HepG2 (cell line): ENCODE measurements around the gene ABAT. TPM values are rescaled to one million over a fixed set of nuclear protein-coding genes. Genes with fewer than 3 reads are reported as not detected.

Experiments
- ATAC-seq: fragments of 200-7000 bp; cut with Tn5 transposase; 3 replicates; pipeline ENCODE4 v1.9.1; 2020; ENCODE audit warnings: mild to moderate bottlenecking, moderate library complexity
- BruUV-seq: library from RNA; stranded (reverse); fragments of 400-500 nt; replicated peaks from 2 replicates; lab custom pipeline; 2021; lab: Mats Ljungman, UMichigan
- CTCF ChIA-PET: fragments of 300-600 bp; formaldehyde crosslinking; extraction: SDS; loops from one replicate; lab custom pipeline; 2021; ENCODE audit warnings: low total read pairs, inconsistent platforms, low intra/inter-chr PET ratio; lab: Yijun Ruan, JAX
- POLR2A ChIA-PET: fragments of 350-600 bp; sonication (Branson Sonifier 250); formaldehyde crosslinking; loops from one replicate; lab custom pipeline; 2020; ENCODE audit warnings: antibody characterized with exemption, inconsistent platforms; lab: Yijun Ruan, JAX
- DNase-seq: peaks from one replicate; pipeline ENCODE4 v3.0.0-alpha.2; 2015; ENCODE audit warnings: low spot score
- FAIRE-seq: peaks from 3 replicates; lab custom pipeline; 2011; peaks lifted over from hg19 to GRCh38; lab: Jason Lieb, UNC
- H2AFZ ChIP-seq: one replicate; pipeline ENCODE4 v1.6.1; 2011; ENCODE audit warnings: low read length, inconsistent platforms
- H3K27ac ChIP-seq: fragments of 300-600 bp; 3 replicates; pipeline ENCODE4 v1.8.0; 2011; ENCODE audit warnings: mixed run types, mild to moderate bottlenecking, mixed read lengths, low read length, inconsistent platforms; ENCODE audit not compliant: insufficient read depth; ENCODE audit errors: extremely low read length
- H3K27me3 ChIP-seq, 2 experiments: fragments of 200-600 bp in 1 of 2; 2 replicates in 1 of 2; 3 replicates in 1 of 2; pipeline versions ENCODE4 v1.6.0 to v1.8.0; 2011; ENCODE audit warnings: low read length in 2 of 2, mild to moderate bottlenecking in 2 of 2, moderate library complexity in 2 of 2, inconsistent platforms in 1 of 2; ENCODE audit not compliant: insufficient read depth in 2 of 2, control insufficient read depth in 1 of 2
- H3K36me3 ChIP-seq, 2 experiments: fragments of 200-600 bp in 1 of 2; replicated peaks in 1 of 2; 2 replicates in 1 of 2; 3 replicates in 1 of 2; pipeline versions ENCODE4 v1.5.1 to v1.8.0; 2011; ENCODE audit warnings: low read length in 2 of 2, inconsistent platforms in 1 of 2; ENCODE audit not compliant: insufficient read depth in 2 of 2, control insufficient read depth in 1 of 2
- H3K4me1 ChIP-seq: 2 replicates; pipeline ENCODE4 v1.5.1; 2012; ENCODE audit warnings: low read length, inconsistent platforms; ENCODE audit not compliant: insufficient read depth
- H3K4me2 ChIP-seq: 2 replicates; pipeline ENCODE4 v1.6.0; 2011; ENCODE audit warnings: low read depth, low read length, inconsistent platforms
- H3K4me3 ChIP-seq, 3 experiments: fragments of 200-600 bp in 1 of 3; sonication (generic), shearing (Covaris generic) in 1 of 3; replicated peaks in 1 of 3; 2 replicates each; pipeline ENCODE4 v1.5.1; 2011 to 2016; ENCODE audit warnings: low read length in 3 of 3, inconsistent platforms in 2 of 3, low read depth in 2 of 3, mild to moderate bottlenecking in 2 of 3, control low read depth in 1 of 3, mixed read lengths in 1 of 3; ENCODE audit not compliant: insufficient read depth in 1 of 3
- H3K79me2 ChIP-seq: one replicate; pipeline ENCODE4 v1.6.1; 2011; ENCODE audit warnings: low read length, inconsistent platforms; ENCODE audit not compliant: insufficient read depth
- H3K9ac ChIP-seq: 2 replicates; pipeline ENCODE4 v1.6.0; 2011; ENCODE audit warnings: mild to moderate bottlenecking, low read depth, low read length, inconsistent platforms; ENCODE audit not compliant: insufficient read depth
- H3K9me3 ChIP-seq: 2 replicates; pipeline ENCODE4 v1.5.1; 2012; ENCODE audit warnings: mild to moderate bottlenecking, low read length
- H4K20me1 ChIP-seq: 2 replicates; pipeline ENCODE4 v1.6.0; 2011; ENCODE audit warnings: inconsistent platforms, mild to moderate bottlenecking, low read length, moderate library complexity; ENCODE audit not compliant: insufficient read depth
- FOSL2 ChIP-seq: sonication (generic); formaldehyde crosslinking; IDR thresholded peaks from 2 replicates; pipeline ENCODE4 v1.4.0; 2020; ENCODE audit warnings: missing genetic modification reagents
- FOXP1 ChIP-seq, 2 experiments: fragments of 450-650 bp in 1 of 2; IDR thresholded peaks; 2 replicates each; pipeline ENCODE4 v1.6.1; 2017 to 2018; ENCODE audit warnings: antibody characterized with exemption in 1 of 2
- HMGA1 ChIP-seq: sonication (generic); formaldehyde crosslinking; conservative IDR thresholded peaks from 2 replicates; pipeline ENCODE4 v1.4.0; 2020; ENCODE audit warnings: missing genetic modification reagents
- JUN ChIP-seq: sonication (generic); formaldehyde crosslinking; IDR thresholded peaks from 2 replicates; pipeline ENCODE4 v1.4.0; 2020; ENCODE audit warnings: mild to moderate bottlenecking, missing genetic modification reagents
- JUNB ChIP-seq: sonication (generic); formaldehyde crosslinking; IDR thresholded peaks from 2 replicates; pipeline ENCODE4 v1.8.0; 2022; ENCODE audit warnings: missing genetic modification reagents, mild to moderate bottlenecking, borderline replicate concordance
- SAP130 ChIP-seq: IDR thresholded peaks from 2 replicates; pipeline ENCODE4 v1.6.1; 2016; ENCODE audit warnings: low read depth
- TEAD3 ChIP-seq: optimal IDR thresholded peaks from 2 replicates; pipeline ENCODE3; 2016; ENCODE audit warnings: borderline replicate concordance
- ZBTB38 ChIP-seq: sonication (generic); formaldehyde crosslinking; IDR thresholded peaks from 2 replicates; pipeline ENCODE4 v1.5.1; 2020; ENCODE audit warnings: mild to moderate bottlenecking, missing genetic modification reagents
- ZNF468 ChIP-seq: sonication (generic); formaldehyde crosslinking; IDR thresholded peaks from 2 replicates; pipeline ENCODE4 v1.8.0; 2022; ENCODE audit warnings: mild to moderate bottlenecking, moderate library complexity, missing genetic modification reagents
- WGBS: methylation state at CpG from one replicate; pipeline ENCODE4 v1.1.6; 2017; ENCODE audit warnings: low lambda C conversion rate; 5-methylcytosine and 5-hydroxymethylcytosine counted together
- in situ Hi-C: cut with HindIII; loops from 2 replicates; pipeline ENCODE4 v1.10.0; 2017; ENCODE audit warnings: low pct_unique_long_range_greater_than_20kb; ENCODE audit not compliant: extremely low pct_ligation_motif_present
- intact Hi-C: fragments of 100-400 bp; cut with micrococcal nuclease; formaldehyde crosslinking; loops from one replicate; pipeline ENCODE4 v1.10.0; 2022; ENCODE audit not compliant: unreplicated experiment
- polyA plus RNA-seq, 8 experiments: library from polyadenylated mRNA; depleted of rRNA in 3 of 8; stranded (reverse) in 7 of 8; unstranded in 1 of 8; fragments of >200 nt; fragmentation: Illumina TruSeq in 4 of 8; extraction: Trizol in 4 of 8; gene quantifications; 2 replicates each; pipeline versions ENCODE4 v1.2.1 to v1.2.3, GENCODE V29; 2011 to 2016; ENCODE audit warnings: low read depth in 4 of 8, missing spikeins in 1 of 8, mixed read lengths in 1 of 8; ENCODE audit not compliant: insufficient read depth in 1 of 8
- total RNA-seq, 5 experiments: library from RNA; depleted of rRNA; stranded (reverse); fragments of >200 nt; fragmentation: Illumina TruSeq; extraction: Trizol; gene quantifications; 2 replicates each; pipeline ENCODE4 v1.2.3, GENCODE V29; 2016; ENCODE audit warnings: low read depth in 1 of 5
- TF ChIP-seq, protein P1 (sequence below), 2 experiments: sonication (generic) in 1 of 2; formaldehyde crosslinking in 1 of 2; IDR thresholded peaks; 2 replicates each; pipeline versions ENCODE4 v1.6.1 to v1.9.0; 2014 to 2022; ENCODE audit warnings: antibody characterized with exemption in 1 of 2, borderline replicate concordance in 1 of 2, inconsistent platforms in 1 of 2, low read depth in 1 of 2, missing genetic modification reagents in 1 of 2
- TF ChIP-seq, protein P2 (sequence below): IDR thresholded peaks from 2 replicates; pipeline ENCODE4 v1.6.1; 2012; ENCODE audit warnings: low read depth, low read length, improper control_type of control experiment
- TF ChIP-seq, protein P3 (sequence below): sonication (generic); formaldehyde crosslinking; IDR thresholded peaks from 2 replicates; pipeline ENCODE4 v1.9.0; 2021; ENCODE audit warnings: missing genetic modification reagents, borderline replicate concordance

Gene ABAT
- total and polyA plus RNA-seq, 2 of the 13 experiments (the other 11 are each of a cell fraction or from before 2014, with no cell fraction given) = 47.6 to 97.3 TPM

DNA sequence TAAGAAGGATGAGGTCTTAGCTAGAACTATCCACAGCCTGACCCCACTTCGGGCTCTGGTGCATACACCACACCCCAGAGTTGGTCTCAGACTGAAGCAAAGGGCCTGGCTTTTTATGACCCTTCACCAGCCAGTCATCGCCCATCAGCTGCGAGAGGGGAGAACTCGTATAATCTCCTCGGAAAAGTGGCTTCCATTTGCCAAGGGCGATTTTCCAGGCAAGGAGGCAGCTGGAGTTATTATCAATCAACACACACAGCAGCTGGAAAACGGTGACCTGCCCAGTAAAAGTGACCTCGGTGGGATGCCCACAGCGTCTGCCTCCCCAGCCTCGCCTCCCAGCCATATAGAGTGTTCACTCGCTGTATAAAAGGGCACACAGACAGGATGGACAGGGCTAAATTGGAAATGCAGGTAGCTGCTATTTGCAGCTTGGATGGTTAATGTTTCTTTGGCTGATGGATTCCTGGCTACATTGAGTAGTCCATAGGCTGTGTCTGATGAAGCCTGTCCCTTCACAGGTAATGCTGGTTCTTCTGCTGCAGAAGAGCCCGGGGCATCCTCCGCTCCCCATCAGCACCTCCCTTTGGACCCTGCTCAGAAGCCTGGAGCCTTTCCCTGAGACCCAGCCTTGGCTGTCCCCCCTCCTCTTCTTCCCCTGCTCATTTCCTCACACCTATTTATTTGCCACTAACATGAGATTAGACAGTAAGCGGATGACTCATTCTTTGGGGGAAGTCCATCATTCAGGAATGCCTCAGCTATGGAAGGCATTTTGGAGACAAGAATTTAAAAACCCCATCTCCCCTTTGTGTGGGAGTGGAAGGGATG, 77.3 kb downstream of the ABAT start:
- peak; percentile 72 for ATAC-seq
- Histone ChIP-seq H3K9me3 (no peaks in the 10 kb centered on the region), H3K79me2 (no peaks in the 10 kb centered on the region), H3K4me2 (no peak overlapping the region), H3K27me3 (no peaks in the 10 kb centered on the region), H3K27ac (no peak overlapping the region), H3K36me3 (peaks cover 21 to 48% of the 10 kb centered on the region in 2 experiments; a peak in 4 of 5 replicates), H3K4me1 (peaks cover 11% of the 10 kb centered on the region), H2AFZ (no peak overlapping the region), H3K4me3 (no peak overlapping the region), H3K9ac (no peak overlapping the region), H4K20me1 (no peaks in the 10 kb centered on the region)
- peak; percentile 76 for DNase-seq
- WGBS = 81% methylated on average over 14 of the region's 14 CpGs
- in situ Hi-C loops (no loop called here), intact Hi-C loops (no loop called here)
- ChIA-PET CTCF (no interaction called here), POLR2A (no interaction called here)
- no peak for FAIRE-seq
- no TSS peak for BruUV-seq
- TF ChIP-seq JUN (CRISPR knock-in tag) (0 out of 2 replicates have a peak, but pooled peaks have one; percentile 39), ZNF468 (CRISPR knock-in tag) (no peak), SAP130 (CRISPR knock-in tag) (0 out of 2 replicates have a peak, but pooled peaks have one; percentile 12), JUNB (CRISPR knock-in tag) (peak; percentile 24; the same call in 1 of the 2 replicates), ZBTB38 (no peak), HMGA1 (CRISPR knock-in tag) (no peak), FOXP1 (IDR thresholded peaks at IDR 0.05) (no peak), FOXP1 (CRISPR knock-in tag; IDR thresholded peaks at IDR 0.05) (0 out of 2 replicates have a peak, but pooled peaks have one; percentile 22), TEAD3 (peak; percentile 91), FOSL2 (CRISPR knock-in tag) (peak; percentile 86)
- TF ChIP-seq, protein P1, sequence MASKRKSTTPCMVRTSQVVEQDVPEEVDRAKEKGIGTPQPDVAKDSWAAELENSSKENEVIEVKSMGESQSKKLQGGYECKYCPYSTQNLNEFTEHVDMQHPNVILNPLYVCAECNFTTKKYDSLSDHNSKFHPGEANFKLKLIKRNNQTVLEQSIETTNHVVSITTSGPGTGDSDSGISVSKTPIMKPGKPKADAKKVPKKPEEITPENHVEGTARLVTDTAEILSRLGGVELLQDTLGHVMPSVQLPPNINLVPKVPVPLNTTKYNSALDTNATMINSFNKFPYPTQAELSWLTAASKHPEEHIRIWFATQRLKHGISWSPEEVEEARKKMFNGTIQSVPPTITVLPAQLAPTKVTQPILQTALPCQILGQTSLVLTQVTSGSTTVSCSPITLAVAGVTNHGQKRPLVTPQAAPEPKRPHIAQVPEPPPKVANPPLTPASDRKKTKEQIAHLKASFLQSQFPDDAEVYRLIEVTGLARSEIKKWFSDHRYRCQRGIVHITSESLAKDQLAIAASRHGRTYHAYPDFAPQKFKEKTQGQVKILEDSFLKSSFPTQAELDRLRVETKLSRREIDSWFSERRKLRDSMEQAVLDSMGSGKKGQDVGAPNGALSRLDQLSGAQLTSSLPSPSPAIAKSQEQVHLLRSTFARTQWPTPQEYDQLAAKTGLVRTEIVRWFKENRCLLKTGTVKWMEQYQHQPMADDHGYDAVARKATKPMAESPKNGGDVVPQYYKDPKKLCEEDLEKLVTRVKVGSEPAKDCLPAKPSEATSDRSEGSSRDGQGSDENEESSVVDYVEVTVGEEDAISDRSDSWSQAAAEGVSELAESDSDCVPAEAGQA (IDR thresholded peaks at IDR 0.05; ENCODE audit: low read depth) = no peak
- TF ChIP-seq, protein P1 (CRISPR knock-in tag; IDR thresholded peaks at IDR 0.05; ENCODE audit: borderline replicate concordance) = peak; percentile 69; the same call in 1 of the 2 replicates
- TF ChIP-seq, protein P2, sequence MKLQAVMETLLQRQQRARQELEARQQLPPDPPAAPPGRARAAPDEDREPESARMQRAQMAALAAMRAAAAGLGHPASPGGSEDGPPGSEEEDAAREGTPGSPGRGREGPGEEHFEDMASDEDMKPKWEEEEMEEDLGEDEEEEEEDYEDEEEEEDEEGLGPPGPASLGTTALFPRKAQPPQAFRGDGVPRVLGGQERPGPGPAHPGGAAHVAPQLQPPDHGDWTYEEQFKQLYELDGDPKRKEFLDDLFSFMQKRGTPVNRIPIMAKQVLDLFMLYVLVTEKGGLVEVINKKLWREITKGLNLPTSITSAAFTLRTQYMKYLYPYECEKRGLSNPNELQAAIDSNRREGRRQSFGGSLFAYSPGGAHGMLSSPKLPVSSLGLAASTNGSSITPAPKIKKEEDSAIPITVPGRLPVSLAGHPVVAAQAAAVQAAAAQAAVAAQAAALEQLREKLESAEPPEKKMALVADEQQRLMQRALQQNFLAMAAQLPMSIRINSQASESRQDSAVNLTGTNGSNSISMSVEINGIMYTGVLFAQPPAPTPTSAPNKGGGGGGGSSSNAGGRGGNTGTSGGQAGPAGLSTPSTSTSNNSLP = 0 out of 2 replicates have a peak, but pooled peaks have one; percentile 28
- TF ChIP-seq, protein P3, sequence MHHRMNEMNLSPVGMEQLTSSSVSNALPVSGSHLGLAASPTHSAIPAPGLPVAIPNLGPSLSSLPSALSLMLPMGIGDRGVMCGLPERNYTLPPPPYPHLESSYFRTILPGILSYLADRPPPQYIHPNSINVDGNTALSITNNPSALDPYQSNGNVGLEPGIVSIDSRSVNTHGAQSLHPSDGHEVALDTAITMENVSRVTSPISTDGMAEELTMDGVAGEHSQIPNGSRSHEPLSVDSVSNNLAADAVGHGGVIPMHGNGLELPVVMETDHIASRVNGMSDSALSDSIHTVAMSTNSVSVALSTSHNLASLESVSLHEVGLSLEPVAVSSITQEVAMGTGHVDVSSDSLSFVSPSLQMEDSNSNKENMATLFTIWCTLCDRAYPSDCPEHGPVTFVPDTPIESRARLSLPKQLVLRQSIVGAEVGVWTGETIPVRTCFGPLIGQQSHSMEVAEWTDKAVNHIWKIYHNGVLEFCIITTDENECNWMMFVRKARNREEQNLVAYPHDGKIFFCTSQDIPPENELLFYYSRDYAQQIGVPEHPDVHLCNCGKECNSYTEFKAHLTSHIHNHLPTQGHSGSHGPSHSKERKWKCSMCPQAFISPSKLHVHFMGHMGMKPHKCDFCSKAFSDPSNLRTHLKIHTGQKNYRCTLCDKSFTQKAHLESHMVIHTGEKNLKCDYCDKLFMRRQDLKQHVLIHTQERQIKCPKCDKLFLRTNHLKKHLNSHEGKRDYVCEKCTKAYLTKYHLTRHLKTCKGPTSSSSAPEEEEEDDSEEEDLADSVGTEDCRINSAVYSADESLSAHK (CRISPR knock-in tag) = no peak
